ENCODE measurements around the gene TMEM132A. TPM values are rescaled to one million over a fixed set of nuclear protein-coding genes. Genes with fewer than 3 reads are reported as not detected.
A peak's percentile ranks its signal among the peaks of the same experiment; 100 is the strongest.

Gene TMEM132A
- total and polyA plus RNA-seq, 2 of the 13 experiments (the other 11 are each of a cell fraction or from before 2014, with no cell fraction given) = 11.1 to 32.9 TPM

DNA sequence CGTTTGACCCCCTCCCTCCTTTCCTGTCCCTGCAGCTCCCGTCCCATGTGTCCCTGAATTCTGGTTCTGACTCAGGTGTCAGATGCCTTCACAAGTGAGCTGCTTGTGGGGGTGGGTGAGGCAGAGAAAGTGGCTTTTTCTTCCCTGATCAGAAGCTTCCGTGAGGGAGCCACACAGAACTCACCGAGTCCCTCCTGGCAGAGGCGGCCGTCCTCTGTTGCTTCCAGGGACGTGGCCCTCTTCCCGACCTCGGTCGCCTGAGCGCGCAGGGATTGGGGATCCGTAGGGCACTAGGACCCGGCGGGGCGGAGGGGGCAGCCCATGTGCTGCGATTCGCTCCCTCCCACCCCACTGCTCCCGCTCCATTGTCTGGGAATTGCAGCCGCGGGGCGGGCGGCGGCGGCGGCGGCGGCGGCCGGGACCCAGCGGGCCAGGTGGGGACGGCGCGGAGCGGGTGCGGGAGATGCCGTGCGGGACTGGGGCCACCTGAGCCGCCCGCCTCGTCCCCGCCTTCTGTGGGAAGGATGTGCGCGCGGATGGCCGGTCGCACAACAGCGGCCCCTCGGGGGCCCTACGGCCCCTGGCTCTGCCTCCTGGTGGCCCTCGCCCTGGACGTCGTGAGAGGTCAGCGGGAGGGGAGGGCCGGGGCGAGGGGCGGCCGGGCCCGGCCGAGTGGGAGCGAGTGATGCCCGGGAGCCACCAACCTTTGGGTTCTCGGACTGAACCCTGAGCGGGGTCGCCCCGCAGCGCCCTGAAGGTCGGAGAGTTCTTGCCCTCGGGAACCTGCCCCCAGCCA, at the start of gene TMEM132A (continued):
- TF ChIP-seq, protein P1, sequence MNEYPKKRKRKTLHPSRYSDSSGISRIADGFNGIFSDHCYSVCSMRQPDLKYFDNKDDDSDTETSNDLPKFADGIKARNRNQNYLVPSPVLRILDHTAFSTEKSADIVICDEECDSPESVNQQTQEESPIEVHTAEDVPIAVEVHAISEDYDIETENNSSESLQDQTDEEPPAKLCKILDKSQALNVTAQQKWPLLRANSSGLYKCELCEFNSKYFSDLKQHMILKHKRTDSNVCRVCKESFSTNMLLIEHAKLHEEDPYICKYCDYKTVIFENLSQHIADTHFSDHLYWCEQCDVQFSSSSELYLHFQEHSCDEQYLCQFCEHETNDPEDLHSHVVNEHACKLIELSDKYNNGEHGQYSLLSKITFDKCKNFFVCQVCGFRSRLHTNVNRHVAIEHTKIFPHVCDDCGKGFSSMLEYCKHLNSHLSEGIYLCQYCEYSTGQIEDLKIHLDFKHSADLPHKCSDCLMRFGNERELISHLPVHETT (CRISPR knock-in tag; conservative IDR thresholded peaks at IDR 0.05) = 0 out of 2 replicates have a peak, but pooled peaks have one; percentile 40
- TF ChIP-seq JARID2 (CRISPR knock-in tag; IDR thresholded peaks at IDR 0.05; ENCODE audit: insufficient replicate concordance) (no peak), HNRNPL (IDR thresholded peaks at IDR 0.05; ENCODE audit: low read depth, low read length) (no peak), NR1H2 (CRISPR knock-in tag; IDR thresholded peaks at IDR 0.05; ENCODE audit: borderline replicate concordance, low read depth) (no peak), ZNF382 (CRISPR knock-in tag; IDR thresholded peaks at IDR 0.05; ENCODE audit: borderline replicate concordance) (no peak), JDP2 (CRISPR knock-in tag; IDR thresholded peaks at IDR 0.05; ENCODE audit: borderline replicate concordance) (no peak), U2AF1 (optimal IDR thresholded peaks at IDR 0.05; ENCODE audit: low read depth, low read length) (no peak), PPARG (CRISPR knock-in tag; conservative IDR thresholded peaks at IDR 0.05) (no peak), MAFF (IDR thresholded peaks at IDR 0.05; ENCODE audit: low read depth, low read length) (no peak), CENPBD1 (CRISPR knock-in tag; IDR thresholded peaks at IDR 0.05; ENCODE audit: borderline replicate concordance, low read depth) (no peak), ZNF713 (CRISPR knock-in tag; IDR thresholded peaks at IDR 0.05) (no peak), ATAD3A (CRISPR knock-in tag; IDR thresholded peaks at IDR 0.05) (no peak), TEAD3 (CRISPR knock-in tag; optimal IDR thresholded peaks at IDR 0.05; ENCODE audit: borderline replicate concordance) (peak; percentile 59), PAWR (CRISPR knock-in tag; IDR thresholded peaks at IDR 0.05; ENCODE audit: borderline replicate concordance) (no peak), U2AF2 (IDR thresholded peaks at IDR 0.05; ENCODE audit: low read depth, low read length) (0 out of 2 replicates have a peak, but pooled peaks have one; percentile 37), ZNF724P (CRISPR knock-in tag; IDR thresholded peaks at IDR 0.05; ENCODE audit: borderline replicate concordance) (no peak; the same call in 1 of the 2 replicates), MAFG (CRISPR knock-in tag; IDR thresholded peaks at IDR 0.05) (no peak), ZNF33B (CRISPR knock-in tag; IDR thresholded peaks at IDR 0.05) (no peak), ATRX (CRISPR knock-in tag; IDR thresholded peaks at IDR 0.05; ENCODE audit: borderline replicate concordance) (no peak), NCOA5 (CRISPR knock-in tag; IDR thresholded peaks at IDR 0.05) (no peak), SSRP1 (CRISPR knock-in tag; IDR thresholded peaks at IDR 0.05) (no peak), IKZF4 (CRISPR knock-in tag; IDR thresholded peaks at IDR 0.05; ENCODE audit: borderline replicate concordance, low read depth, not compliant biosample characterization) (peak; percentile 25), REL (CRISPR knock-in tag; conservative IDR thresholded peaks at IDR 0.05) (no peak), MXI1 (IDR thresholded peaks at IDR 0.05; ENCODE audit: borderline replicate concordance, low read depth, low read length) (no peak), ZKSCAN1 (IDR thresholded peaks at IDR 0.05; ENCODE audit: low read length) (no peak), NFYC (CRISPR knock-in tag; IDR thresholded peaks at IDR 0.05) (no peak)
- TF ChIP-seq, protein P2, sequence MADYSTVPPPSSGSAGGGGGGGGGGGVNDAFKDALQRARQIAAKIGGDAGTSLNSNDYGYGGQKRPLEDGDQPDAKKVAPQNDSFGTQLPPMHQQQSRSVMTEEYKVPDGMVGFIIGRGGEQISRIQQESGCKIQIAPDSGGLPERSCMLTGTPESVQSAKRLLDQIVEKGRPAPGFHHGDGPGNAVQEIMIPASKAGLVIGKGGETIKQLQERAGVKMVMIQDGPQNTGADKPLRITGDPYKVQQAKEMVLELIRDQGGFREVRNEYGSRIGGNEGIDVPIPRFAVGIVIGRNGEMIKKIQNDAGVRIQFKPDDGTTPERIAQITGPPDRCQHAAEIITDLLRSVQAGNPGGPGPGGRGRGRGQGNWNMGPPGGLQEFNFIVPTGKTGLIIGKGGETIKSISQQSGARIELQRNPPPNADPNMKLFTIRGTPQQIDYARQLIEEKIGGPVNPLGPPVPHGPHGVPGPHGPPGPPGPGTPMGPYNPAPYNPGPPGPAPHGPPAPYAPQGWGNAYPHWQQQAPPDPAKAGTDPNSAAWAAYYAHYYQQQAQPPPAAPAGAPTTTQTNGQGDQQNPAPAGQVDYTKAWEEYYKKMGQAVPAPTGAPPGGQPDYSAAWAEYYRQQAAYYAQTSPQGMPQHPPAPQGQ (CRISPR knock-in tag; IDR thresholded peaks at IDR 0.05; ENCODE audit: borderline replicate concordance) = no peak
